Measurements from ENCODE around the gene CD244.
"Not testable (repeated sequence)": the region's sequence is repeated elsewhere in the genome, so short reads cannot be mapped to it uniquely, and the experiment has no call there.

Gene CD244, protein sequence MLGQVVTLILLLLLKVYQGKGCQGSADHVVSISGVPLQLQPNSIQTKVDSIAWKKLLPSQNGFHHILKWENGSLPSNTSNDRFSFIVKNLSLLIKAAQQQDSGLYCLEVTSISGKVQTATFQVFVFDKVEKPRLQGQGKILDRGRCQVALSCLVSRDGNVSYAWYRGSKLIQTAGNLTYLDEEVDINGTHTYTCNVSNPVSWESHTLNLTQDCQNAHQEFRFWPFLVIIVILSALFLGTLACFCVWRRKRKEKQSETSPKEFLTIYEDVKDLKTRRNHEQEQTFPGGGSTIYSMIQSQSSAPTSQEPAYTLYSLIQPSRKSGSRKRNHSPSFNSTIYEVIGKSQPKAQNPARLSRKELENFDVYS

DNA sequence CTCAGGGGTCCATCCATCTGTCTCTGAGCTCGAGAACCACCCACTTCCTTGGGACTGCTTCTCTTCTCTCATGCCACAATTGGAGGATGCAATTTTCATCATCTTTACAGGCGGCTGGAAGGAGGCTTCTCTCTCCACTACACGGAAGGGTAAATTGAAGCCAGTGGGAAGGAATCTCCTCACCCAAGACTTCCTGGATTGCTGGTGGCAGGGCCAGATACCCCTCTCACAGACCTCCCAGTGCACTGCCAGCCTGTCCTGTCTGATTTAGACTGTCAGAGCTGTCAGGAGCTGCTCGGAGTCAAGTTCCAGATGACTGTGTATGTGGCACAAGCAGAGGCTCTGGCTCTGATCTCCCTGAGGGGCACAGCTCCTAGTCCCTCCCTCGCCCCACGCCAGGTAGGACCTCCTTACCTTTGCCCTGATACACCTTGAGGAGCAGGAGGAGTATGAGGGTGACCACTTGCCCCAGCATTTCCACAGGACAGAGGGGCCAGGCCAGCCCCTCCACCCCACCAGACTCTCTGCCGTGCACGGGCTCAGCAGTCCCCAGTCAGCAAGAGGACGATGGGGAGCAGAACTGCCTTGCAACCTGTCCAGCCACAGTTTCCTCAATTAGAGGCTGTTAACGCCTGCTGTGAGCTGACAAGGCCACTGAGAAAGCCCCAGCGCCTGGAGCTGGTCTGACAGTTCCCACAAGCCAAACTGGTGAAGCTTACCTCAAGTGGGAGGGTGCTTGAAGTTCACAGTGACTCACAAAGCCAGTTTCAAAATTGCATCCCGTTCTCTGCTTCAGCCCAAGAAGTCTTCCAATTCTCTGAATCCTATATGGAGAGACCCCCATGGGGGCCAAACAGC lies at the start of gene CD244:
CD244 (minus strand) TSS at position 685 of the 858 bp plus-strand sequence; CDS start at position 475, 210 bp downstream.
- DNase-seq, result no peak

DNA sequence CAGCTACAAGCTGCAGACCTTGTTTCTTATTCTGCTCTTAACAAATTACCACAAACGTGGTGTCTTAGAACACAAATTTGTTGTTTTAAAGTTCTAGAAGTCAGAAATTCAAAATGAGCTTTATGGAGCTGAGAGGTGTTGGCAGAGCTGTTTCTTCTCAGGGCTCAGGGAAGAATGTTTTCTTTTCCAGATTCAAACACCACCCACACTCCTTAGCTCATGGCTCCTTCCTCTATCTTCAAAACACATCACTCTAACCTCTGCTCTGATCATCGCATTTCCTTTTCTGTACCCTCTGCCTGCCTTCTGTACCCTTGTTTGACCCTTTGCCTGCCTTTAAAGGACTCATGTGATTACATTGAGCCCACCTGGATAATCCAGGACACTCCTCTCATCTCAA lies 49.2 kb upstream of the CD244 start:
- no peak for DNase-seq

DNA sequence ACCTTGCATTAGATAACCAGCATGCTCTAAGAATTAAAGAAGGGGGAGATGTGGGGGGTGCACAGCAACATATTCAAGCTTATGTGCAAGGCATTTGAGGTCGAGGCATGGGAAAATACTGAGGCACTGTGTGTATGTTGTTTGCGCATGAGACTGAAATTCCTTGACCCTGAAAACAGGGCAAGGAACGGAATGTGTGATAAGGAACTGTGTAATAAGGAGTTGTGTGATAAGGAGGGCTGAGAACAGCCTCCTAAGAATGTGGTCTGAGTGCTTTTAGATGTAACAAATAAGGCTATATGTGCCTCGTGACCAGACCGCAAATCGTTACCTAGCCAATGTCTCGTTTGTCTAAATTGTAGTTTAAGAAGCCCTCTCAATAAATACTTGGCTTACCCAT lies 48.8 kb upstream of the CD244 start:
- DNase-seq, result no peak

DNA sequence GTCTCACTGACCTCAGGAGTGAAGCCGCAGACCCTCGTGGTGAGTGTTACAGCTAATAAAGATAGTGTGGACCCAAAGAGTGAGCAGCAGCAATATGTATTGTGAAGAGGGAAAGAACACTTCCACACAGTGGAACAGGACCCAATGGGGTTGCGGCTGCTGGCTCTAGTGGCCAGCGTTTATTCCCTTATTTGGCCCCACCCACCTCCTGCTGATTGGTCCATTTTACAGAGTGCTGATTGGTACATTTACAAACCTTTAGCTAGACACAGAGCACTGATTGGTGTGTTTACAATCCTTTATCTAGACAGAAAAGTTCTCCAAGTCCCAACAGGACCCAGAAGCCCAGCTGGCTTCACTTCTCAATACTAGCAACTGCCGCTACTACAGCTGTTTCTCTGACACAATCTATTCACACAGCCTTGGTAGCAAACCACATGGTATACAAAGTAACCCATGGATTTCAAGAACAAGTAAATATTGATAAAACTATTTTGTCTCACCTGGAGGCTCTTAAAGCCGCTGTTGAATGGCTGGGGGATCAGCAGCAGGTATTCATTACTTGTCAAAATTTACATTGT lies 47.6 kb upstream of the CD244 start:
- no peak for DNase-seq

DNA sequence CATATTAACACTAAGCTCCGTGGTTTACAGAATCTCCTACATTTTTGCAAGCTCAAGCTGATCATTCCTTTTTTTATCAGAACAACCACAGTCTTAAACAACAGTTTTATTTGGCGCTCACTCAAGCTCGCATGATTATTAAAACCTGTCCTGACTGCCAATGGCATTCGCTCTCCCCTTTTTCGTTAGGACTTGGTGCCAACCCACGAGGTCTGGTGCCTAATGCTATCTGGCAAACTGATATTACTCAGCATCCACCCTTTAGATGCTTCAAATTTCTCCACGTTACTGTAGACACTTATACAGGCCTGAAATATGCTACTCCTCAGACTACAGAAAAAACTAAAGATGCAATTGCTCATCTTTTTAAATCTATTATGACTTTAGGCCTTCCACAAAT lies 45.3 kb upstream of the CD244 start:
- no peak for DNase-seq

DNA sequence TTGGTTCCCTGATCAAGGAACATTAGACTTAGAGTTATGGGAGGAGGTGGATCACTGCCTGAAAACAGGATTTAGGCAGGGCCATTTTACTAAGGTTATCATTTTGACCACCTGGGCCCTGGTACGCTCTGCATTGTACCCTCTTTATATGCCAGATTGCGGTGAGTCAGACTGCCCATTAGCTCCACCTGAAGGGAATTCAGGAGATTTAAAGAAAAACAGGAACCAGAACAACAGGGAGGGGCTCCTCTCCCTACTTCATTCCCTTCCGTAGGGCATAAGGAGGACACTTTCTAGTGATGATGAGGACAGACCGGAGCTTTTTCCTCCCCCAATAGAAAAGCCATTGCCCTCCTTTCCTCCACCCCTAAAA lies 42.9 kb upstream of the CD244 start:
- DNase-seq, result no peak

DNA sequence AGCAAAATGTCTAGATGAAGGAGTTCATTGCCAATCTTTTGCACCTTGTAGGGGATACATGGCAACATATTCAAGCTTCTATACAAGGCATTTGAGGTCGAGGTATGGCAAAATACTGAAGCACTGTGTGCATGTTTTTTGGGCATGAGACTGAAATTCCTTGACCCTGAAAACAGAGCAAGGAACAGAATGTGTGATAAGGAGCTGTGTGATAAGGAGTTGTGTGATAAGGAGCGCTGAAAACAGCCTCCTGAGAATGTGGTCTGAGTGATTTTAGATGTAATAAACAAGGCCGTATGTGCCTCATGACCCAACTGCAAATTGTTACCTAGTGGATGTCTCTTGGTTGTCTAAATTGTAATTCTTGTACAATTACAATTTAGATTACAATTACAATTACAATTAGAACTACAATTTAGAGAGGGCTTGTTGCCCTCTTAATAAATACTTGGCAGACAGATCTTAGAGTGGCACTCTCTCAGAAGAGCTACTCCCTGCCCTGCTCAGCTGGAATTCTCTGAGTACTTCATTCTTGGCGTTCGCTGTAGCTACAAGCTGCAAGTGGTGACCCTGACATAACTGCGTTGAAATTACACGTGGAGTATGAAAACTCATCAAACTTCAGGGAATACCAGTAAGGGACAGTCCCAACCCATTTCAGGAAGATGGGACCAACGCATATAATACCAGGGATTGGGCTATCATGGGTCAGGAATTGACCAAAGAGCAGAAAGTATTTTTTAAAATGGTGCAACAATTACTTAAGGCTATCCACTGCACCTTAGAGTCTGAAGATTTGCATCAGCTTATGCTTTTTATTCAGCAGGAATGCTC lies 42.3 kb upstream of the CD244 start:
- no peak for DNase-seq

DNA sequence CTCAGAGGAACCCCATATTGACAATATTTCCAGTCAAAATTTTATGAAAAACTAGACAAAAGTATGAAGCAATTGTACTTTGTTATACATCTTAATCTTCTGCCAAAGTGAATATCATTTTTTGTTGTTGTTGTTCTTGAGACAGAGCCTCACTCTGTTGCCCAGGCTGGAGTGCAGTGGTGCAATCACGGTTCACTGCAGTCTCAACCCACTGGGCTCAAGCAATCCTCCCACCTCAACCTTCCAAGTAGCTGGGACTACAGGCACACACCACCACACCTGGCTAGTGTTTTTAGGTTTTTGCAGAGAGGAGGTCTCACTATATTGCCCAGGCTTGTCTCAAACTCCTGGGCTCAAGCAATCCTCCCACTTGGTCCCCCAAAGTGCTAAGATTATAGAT lies 39.6 kb upstream of the CD244 start:
- not testable (repeated sequence) for DNase-seq

DNA sequence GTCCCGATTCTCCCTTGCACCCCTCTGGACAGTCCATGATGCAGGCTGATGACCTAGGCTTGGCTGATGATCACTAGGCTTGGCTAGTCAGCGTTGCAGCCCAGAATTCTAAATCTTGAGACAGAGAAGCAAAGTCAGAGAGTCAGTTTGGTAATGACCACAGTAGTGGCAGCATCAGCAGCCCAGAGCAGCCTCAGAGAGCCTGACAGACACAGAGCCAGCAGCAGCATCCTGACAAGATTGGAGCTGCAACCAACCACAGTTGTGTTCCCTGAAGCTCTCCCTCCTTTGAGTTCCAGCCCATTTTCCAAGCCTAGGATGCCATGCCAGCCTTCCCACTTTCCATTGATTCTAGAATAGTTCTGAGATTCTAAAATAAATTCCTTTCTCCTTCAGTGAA lies 39.1 kb upstream of the CD244 start:
- no peak for DNase-seq

DNA sequence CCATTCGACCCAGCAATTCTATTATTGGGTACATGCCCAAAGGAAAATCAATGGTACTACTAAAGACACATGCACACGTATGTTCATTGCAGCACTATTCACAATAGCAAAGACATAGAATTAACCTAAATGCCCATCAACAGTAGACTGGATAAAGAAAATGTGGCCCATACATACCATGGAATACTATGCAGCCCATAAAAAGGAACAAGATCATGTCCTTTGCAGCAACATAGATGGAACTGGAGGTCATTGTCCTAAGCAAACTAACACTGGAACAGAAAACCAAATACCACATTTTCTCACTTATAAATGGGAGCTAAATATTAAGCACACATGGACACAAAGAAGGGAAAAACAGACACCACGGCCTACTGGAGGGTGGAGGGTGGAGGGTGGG lies 38.0 kb upstream of the CD244 start:
- DNase-seq, result not testable (repeated sequence)

DNA sequence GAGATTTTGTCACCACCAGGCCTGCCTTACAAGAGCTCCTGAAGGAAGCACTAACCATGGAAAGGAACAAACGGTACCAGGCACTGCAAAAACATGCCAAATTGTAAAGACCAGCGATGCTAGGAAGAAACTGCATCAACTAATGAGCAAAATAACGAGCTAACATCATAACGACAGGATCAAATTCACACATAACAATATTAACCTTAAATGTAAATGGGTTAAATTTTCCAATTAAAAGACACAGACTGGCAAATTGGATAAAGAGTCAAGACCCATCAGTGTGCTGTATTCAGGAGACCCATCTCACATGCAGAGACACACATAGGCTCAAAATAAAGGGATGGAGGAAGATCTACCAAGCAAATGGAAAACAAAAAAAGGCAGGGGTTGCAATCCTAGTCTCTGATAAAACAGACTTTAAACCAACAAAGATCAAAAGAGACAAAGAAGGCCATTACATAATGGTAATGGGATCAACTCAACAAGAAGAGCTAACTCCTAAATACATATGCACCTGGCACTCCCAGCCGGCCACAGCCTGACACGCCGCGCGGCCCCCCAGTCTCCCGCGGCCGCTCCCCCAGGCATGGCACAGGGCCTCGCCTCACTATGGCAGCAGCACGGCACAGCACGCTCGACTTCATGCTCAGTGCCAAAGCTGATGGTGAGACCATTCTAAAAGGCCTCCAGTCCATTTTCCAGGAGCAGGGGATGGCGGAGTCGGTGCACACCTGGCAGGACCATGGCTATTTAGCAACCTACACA lies 31.9 kb upstream of the CD244 start:
- DNase-seq, result not testable (repeated sequence)

DNA sequence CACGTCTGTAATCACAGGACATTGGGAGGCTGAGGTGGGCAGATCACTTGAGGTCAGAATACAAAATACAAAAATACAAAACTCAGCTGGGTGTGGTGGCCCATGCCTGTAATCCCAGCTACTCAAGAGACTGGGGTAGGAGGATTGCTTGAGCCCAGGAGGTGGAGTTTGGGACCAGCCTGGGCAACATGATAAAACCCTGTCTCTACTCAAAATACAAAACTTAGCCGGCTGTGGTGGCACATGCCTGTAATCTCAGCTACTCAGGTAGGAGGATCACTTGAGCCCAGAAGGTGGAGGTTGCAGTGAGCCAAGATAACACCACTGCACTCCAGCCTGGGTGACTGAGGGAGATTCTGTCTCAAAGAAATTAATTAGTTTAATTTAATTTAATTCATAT lies 28.8 kb upstream of the CD244 start:
- no peak for DNase-seq

DNA sequence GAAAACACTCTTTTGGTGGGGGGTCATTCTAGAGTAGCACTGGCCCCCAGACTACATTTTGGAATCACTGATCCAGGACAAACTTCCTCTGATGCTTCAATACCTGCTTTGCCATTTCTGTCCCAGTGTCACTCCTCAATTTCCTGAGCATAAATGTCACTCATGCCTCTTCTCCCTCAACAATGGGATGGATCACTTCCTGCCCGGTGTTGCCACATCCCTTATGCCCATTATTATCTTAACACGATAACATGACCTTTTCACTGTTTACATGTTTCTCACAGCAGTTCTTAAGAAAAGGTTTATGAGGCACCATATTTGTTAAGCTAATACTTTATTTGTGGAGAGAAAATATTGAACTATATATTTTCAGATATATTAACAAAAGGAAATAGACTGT lies 26.2 kb upstream of the CD244 start:
- no peak for DNase-seq

DNA sequence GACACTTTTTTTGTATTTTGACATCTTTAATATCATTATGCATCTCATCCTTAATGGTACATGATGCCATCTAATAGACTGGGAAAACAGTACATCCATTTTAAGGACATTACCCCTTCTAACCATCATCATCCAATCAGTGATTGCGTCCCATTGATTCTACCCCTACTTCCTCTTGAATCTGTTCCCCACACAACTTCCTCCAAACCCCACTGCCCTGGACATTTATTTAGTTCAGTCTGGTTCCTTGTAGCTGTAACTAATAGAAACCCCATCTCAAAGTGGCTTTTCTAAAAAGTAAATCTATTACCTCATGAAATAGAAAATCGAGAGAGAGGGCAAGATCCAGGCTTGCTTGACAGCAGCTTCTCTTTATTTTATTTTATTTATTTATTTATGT lies 24.4 kb upstream of the CD244 start:
- no peak for DNase-seq

DNA sequence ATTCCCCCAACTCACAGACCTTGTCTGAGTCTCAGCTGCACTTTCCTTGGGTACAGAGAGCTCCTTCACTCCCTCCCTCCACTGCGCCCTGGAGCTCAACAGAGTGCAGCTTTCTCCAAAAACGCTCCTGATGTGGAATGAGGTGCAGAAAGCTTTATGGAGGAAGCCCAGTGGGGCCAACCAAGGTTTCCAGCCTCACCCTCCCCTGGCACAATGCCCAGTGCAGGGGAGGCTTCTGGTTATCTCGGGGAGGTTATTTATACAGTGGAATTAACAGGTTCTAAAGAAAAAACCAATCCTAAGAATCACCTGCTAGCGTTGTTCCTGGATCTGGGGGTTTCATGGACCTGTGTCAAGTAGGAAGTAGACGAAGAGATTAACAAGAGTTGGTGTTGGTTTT lies 22.4 kb upstream of the CD244 start, which contains the start of gene ITLN1:
ITLN1 (minus strand) TSS at position 139 of the 400 bp plus-strand sequence. CDS start 303 bp downstream, outside the sequence.
- no peak for DNase-seq

DNA sequence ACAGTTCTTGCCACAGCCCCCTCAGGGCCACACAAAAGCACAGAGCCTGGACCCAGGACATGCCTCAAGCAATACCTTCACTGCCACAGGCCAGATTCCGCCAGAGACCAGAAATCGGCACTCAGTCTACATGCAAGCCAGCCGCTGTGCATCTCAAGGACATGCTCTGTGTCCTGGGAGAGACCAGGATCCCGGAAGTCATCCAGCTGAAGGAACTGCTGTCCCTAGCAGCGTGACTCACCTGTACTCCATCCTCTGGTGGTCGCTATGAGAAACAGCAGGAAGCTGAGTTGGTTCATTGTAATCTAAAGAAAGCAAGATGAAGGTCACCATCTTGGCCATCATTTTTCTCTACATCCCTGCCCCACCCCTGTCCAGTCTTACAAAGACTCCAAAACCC lies 21.9 kb upstream of the CD244 start:
- DNase-seq, result no peak

DNA sequence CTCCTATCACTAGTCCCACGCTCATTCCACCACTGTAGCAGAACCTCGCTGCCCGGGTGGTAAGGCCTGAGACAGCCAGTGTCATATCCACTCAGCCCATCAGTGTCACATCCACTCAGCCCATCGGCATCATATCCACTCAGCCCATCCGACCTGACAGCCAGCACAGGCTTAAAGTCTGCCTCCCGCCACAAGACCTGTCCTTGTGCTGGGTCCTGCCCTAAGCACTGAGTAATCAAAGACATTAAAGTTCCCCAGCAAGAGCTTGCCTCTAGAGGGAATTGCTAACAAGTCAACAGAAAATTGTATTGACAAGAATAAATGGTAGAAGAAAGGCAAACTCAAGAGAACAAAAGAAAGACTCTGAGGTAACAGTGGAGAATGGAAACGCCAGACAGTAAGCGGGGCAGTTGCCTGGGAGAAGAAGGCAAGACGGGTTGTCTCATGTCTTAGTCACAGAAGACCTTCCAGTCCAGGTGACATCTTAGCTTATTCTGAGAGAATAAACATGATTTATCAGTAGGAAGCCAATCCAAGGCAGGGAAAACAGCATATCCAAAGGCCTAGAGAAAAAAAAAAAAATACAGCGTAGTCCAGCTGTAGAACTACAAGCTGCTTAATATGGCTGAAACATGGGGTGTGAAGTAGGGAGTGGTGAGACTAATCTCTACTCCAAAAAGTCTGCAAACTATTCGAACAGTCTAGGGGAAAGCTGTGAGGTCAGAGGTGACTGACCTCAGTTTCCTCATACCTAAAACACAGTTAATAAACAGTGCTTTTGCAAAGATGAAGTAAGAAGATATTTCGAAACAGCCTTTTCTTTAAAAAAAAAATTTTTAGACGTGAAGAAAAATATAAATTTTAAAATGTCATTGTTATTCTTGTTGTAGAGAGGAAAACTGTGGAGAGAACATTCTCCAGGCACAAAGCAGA lies 21.2 kb upstream of the CD244 start:
- DNase-seq, result no peak

DNA sequence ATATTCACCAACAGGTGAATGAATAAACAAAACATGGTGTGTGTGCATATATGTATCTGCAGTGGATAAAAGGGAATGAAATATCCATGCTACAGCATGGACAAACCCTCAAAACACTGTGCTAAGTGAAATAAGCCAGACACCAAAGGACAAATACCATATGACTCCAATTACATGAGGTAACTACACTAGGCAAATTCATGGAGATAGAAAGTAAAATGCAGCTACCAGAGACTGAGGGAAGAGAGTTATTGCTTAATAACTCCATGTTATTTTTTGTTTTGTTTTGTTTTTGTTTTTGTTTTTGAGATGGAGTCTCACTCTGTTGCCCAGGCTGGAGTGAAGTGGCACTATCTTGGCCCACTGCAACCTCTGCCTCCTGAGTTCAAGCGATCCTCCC lies 19.9 kb upstream of the CD244 start:
- DNase-seq, result no peak

DNA sequence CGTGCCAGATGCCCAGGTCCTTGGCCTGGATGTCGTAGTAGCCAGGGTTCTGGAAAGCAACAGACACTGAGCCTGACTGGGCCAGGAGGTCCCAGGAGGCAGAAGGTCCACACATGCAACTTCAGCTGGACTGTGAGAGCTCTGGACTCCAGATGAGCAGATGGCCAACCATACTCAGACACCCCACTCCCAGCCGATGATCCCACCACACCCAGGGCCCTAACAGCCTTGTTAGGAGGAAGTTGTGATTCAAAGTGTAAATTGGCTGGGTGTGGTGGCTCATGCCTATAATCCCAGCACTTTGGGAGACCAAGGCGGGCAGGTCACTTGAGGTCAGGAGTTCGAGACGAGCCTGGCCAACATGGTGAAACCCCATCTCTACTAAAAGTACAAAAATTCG lies 18.6 kb upstream of the CD244 start:
- not testable (repeated sequence) for DNase-seq

DNA sequence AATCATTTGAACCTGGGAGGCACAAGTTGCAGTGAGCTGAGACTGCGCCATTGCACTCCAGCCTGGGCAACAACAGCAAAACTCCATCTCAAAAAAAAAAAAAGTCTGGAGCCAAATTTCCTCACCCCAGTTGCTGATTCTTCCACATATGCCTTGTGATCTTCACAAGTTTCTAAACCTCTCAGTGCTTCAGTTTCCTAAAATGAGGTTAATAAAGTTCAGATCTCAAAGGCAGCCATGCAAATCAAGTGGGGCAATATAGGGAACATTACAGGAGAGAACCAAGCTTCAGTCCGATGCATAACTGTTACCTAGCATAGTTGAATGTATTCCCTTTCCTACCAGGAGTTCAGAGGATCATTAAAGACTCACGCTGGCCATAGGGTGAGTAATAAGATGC lies 17.5 kb upstream of the CD244 start:
- DNase-seq, result no peak

DNA sequence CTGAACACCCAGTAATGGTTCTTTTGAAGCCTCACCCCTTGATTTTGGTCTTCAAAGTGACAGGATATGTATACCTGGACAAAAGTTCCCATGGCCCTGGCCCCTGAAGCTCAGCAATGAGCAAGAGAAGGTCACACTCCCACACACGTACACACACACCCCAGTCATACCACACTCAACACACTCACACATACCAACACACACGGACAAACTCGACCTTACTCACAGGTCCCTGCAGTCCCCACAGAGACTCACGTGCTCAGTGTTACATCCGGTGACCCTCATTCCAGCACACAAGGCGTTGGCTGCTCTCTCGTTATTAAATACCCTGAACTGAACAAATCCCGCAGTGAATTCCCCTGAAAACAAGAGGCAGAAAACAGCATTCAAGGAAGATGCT lies 16.4 kb upstream of the CD244 start:
- DNase-seq, result no peak

Data from NCI-H524 treated with DMSO at 0.1 percent for 48 hours (cell line).